ENCODE data around the gene TMC2. TPM values are rescaled to one million over a fixed set of nuclear protein-coding genes. Genes with fewer than 3 reads are reported as not detected.
A peak's percentile ranks its signal among the peaks of the same experiment; 100 is the strongest.

TMC2 gene
- polyA plus RNA-seq, 3 donors: 0.06 to 0.46 (median 0.45) TPM

DNA sequence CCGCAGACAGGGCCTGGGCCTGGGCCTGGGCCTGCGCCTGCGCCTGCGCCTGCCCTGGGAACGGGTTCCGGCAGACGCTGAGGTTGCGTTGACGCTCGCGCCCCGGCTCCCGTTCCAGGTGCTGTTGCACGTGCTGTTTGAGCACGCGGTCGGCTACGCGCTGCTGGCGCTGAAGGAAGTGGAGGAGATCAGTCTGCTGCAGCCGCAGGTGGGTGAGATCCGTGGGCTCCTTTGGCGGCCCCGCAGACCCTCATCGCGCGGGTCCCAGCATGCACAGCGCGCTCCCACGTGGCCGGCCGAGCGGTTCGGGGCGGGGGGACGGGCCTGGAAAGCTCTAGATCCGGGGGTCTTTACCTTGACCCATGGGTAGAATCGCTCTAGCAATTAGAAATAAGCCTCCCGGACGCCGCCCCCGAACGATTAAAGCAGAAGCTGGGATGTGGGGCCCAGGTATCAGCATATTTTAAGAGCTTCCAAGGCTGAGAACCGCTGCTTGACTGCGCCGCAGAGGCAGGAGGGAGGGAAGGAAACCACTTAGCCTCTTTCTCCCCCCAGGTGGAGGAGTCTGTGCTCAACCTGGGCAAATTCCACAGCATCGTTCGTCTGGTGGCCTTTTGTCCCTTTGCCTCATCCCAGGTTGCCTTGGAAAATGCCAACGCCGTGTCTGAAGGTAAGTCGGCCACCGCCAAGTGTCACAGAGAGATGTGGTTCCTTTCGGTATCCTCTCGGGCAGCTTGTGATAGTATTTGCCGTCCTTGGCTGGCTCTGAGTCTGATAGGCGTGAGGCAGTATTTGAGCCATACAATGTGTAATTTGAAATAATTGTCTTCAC, 116.6 kb downstream of the TMC2 start:
- 0 to 1% (median 0%) methylated on average over 55 to 56 of the region's 56 CpGs for WGBS, 3 donors
- H3K27ac ChIP-seq (ENCODE audit: low read depth, low read length): no peak overlapping the region

DNA sequence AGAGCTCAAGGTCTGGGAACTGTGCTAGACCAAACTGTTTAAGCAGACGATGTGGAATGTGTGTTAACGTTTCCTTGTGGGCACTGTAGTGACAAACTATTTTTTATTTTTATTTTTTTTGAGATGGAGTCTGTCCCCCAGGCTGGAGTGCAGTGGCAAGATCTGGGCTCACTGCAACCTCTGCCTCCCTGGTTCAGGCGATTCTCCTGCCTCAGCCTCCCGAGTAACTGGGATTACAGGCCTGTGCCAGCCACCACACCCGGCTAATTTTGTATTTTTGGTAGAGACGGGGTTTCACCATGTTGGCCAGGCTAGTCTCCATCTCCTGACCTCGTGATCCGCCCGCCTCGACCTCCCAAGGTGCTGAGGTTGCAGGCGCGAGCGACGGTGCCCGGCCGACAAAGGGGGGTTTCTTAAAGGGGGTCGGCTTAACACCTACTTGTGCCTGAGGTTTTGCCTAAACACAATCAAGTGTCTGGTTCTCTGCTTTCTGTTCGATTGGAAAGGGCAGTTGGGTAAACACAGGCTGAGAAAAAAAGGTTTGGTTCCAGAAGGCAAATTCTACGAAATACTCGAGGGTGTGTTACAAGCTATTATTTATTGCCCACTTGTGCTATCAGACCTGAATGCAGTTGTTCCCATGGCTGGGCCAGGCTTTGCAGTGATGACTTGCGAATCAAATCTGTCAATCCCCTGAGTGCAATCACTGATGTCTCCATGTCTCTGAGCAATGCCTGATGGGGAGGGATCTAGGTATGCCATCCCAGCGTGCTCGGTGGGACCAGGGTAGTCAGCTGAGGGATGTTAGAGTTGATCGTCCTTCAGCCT, 117.4 kb downstream of the TMC2 start:
- WGBS, 3 donors: 33 to 42% (median 34%) methylated on average over 24 of the region's 24 CpGs
- no peak overlapping the region for H3K27ac ChIP-seq (ENCODE audit: low read depth, low read length)

- no peak overlapping the region for H3K27ac ChIP-seq (ENCODE audit: low read depth, low read length)
- 83 to 85% (median 84%) methylated on average over 9 of the region's 9 CpGs for WGBS, 3 donors
These were observed 118.0 kb downstream of the TMC2 start for GRCh38 chr20:2654384-2654822.

GRCh38 chr20:2654831-2655230, 118.5 kb downstream of the TMC2 start:
- no peak overlapping the region for H3K27ac ChIP-seq (ENCODE audit: low read depth, low read length)
- 84 to 91% (median 90%) methylated on average over 3 of the region's 3 CpGs for WGBS, 3 donors

DNA sequence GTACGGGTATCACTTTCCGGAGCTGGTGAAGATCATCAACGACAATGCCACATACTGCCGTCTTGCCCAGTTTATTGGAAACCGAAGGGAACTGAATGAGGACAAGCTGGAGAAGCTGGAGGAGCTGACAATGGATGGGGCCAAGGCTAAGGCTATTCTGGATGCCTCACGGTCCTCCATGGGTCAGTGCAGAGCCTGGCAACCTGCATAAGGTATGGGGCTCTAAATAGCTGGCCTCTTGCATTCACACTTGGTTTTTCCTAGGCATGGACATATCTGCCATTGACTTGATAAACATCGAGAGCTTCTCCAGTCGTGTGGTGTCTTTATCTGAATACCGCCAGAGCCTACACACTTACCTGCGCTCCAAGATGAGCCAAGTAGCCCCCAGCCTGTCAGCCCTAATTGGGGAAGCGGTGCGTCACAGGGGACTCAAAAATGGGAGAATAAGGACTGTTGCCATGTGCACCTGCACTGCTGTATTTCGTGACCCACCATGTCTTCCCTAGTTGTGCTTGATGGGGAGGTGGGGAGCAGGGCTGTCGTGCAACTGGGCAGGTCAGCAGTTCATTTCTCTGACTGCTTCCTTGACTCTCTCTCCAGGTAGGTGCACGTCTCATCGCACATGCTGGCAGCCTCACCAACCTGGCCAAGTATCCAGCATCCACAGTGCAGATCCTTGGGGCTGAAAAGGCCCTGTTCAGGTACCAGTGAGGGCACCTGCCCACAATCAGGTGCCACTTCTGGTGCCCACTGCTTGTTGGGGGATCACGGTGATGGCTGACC, 119.2 kb downstream of the TMC2 start:
- WGBS, 3 donors: 90 to 94% (median 93%) methylated on average over 17 of the region's 17 CpGs
- H3K27ac ChIP-seq (ENCODE audit: low read depth, low read length): no peak overlapping the region

DNA sequence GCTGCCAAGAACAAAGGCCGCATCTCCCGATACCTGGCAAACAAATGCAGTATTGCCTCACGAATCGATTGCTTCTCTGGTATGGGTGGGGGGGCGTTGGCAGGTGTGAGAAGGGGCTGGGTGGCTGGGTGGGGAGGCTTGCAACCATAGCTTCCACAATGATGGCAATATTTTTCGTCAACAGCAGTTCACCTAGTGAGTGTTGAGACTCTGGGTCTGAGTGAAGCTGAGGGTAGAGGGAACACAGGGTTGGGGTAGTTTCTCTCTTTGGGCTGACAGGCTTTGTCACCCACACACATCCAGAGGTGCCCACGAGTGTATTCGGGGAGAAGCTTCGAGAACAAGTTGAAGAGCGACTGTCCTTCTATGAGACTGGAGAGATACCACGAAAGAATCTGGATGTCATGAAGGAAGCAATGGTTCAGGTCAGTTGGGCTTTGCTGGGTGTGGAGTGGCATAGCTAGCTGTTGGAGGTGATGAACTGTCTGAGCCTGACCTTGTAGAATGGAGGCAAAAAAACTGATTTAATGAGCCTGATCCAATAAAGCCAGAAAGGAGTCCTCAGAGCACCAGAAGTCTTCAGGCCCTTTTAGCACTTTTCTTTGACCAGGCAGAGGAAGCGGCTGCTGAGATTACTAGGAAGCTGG, 120.2 kb downstream of the TMC2 start:
- WGBS, 3 donors: 87 to 90% (median 88%) methylated on average over 12 of the region's 12 CpGs
- H3K27ac ChIP-seq (ENCODE audit: low read depth, low read length): no peak overlapping the region

- 69 to 77% (median 75%) methylated on average over 5 of the region's 5 CpGs for WGBS, 3 donors
- H3K27ac ChIP-seq (ENCODE audit: low read depth, low read length): no peak overlapping the region
These were observed 120.9 kb downstream of the TMC2 start for GRCh38 chr20:2657241-2657640.

DNA sequence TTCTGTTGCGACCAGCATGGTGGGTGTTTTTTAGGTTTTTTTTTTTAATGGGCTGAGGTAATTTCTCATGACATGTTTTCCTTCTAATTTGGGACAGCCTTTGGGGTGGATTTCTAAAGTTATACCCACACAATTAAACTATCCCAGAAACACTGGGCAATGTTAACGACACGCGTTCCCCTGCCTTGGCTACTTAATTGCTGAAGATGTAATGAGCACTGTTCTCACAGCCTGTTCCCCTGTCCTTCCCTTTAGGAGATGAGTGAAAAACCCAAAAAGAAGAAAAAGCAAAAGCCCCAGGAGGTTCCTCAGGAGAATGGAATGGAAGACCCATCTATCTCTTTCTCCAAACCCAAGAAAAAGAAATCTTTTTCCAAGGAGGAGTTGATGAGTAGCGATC, 121.3 kb downstream of the TMC2 start:
- no peak overlapping the region for H3K27ac ChIP-seq (ENCODE audit: low read depth, low read length)
- WGBS, 3 donors: 76 to 93% (median 87%) methylated on average over 5 of the region's 5 CpGs

GRCh38 chr20:2658414-2659354, 122.3 kb downstream of the TMC2 start:
- no peak overlapping the region for H3K27ac ChIP-seq (ENCODE audit: low read depth, low read length)
- 74 to 81% (median 77%) methylated on average over 13 of the region's 13 CpGs for WGBS, 3 donors

DNA sequence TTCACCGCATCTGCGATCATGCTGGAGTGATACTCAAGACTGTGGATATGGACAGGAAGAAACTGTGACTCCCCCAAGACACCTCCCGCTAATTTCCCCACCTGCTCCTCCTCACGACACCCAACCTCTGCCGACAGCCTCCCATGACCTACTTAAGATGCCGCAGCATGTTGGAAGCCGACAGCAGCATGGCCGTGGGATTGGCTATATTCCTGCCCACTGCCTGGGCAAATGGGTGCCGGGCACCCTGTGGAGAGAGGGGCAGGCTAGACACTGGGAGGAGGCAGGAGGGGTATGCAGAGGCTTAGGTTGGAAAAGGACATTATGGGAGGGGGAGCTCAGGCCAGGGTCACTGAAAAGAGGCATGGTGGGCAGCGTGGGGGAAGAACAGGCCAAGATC, 123.2 kb downstream of the TMC2 start:
- no peak overlapping the region for H3K27ac ChIP-seq (ENCODE audit: low read depth, low read length)
- WGBS, 3 donors: 88 to 92% (median 89%) methylated on average over 10 of the region's 10 CpGs

DNA sequence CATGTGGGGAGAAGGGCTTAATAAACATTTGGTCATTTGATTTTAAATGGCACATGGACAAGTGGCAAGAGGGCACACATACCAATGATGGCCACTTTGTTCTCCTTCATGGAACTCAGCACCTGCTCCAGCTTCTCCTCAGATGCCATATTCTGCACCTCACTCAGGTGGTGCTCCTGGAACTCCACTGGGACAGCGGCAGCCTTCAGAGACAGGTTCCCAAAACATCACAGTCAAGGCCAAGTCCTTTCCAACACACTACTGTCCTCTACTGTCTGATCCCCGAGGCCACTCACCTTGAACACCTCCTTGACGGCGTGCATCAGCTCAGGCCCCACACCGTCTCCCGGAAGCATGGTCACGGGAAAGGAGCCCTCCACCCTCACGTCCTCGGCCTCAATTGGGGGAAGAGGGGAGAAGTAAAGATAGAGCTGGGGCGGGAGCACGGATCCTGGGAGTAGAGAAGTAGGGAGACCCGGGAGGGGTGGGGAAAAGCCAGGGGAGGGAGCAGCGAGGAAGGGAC, 127.1 kb downstream of the TMC2 start:
- WGBS, 3 donors: 4 to 10% (median 8%) methylated on average over 13 of the region's 13 CpGs
- H3K27ac ChIP-seq (ENCODE audit: low read depth, low read length): no peak overlapping the region

- 3 to 9% (median 8%) methylated on average over 49 of the region's 49 CpGs for WGBS, 3 donors
- peak within 1 kb of the TSS; percentile 70 for H3K27ac ChIP-seq (ENCODE audit: low read depth, low read length)
These were observed 127.7 kb downstream of the TMC2 start, which contains the start of gene IDH3B for GRCh38 chr20:2663887-2664719. IDH3B (minus strand) TSS chr20:2664216; CDS start chr20:2664188, 28 bp downstream.

DNA sequence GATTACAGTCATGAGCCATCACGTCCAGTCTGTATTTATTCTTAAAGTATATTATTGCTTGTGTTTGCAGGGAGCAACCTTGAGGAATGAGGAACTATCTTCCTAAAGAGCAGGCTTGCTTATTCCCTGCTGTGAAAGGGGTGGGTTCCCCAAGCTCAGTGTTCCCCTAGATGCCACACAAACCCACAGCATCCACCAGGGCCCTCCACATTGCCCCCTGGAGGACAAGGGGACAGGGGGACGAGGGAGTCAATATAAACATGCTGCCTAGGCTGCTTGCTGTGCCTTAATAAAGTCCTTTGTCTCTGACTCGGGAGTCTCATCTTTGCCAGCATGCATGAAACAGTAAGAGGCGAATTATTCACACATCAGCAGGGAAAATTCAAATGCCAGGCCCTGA, 135.6 kb downstream of the TMC2 start:
- H3K27ac ChIP-seq (ENCODE audit: low read depth, low read length): no peak overlapping the region
- WGBS, 3 donors: 7 to 36% (median 30%) methylated on average over 4 of the region's 4 CpGs

DNA sequence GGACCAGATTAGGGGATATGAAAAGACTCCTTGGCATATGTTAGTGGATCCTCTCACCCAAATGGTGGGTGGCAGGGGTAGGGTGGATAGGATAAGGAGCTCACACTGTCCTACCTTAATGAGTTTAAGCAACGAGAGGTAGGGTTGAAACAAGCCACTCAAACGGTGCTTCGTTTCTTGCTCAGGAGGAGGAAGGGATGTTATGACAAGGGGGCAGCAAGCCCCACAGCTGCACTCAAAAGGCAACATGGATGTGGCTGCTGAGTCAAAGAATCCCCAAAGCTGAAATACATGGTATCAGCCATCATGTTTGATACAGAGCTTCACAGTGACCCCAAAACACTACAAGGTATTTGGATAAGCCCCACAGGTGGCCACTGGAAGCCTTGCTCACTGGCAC, 136.1 kb downstream of the TMC2 start:
- H3K27ac ChIP-seq (ENCODE audit: low read depth, low read length): no peak overlapping the region
- WGBS, 3 donors: 58 to 85% (median 78%) methylated on average over 3 of the region's 3 CpGs

- 77 to 86% (median 85%) methylated on average over 4 of the region's 4 CpGs for WGBS, 3 donors
- no peak overlapping the region for H3K27ac ChIP-seq (ENCODE audit: low read depth, low read length)
These were observed 137.1 kb downstream of the TMC2 start for GRCh38 chr20:2673453-2673852.

DNA sequence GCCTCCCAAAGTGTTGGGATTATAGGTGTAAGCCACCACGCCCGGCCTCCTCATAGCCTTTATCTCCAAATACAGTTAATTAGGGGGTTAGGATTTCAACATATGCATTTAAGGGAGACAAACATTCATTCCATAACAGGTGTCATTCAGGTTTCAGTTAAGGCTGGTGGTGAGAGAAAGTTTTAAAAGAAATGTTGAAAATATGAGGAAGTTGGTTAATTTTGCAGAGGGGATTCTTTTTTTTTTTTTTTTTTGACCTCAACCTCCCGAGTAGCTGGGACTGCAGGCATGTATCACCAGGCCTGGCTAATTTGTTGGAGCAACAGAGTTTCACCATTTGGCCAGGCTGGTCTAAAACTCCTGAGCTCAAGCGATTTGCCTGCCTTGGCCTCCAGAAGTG, 143.7 kb downstream of the TMC2 start:
- H3K27ac ChIP-seq (ENCODE audit: low read depth, low read length): no peak overlapping the region
- WGBS, 3 donors: 59 to 81% (median 65%) methylated on average over 4 of the region's 4 CpGs

Measured in adipose tissue (tissue), 3 donors.